PC-9 (cell line): ENCODE results near the gene CDK5RAP3.

Source experiments
- EZH2 ChIP-seq: fragments of 200-600 bp; sonication (generic); IDR thresholded peaks from 2 replicates; pipeline ENCODE4 v1.8.0; 2017; ENCODE audit warnings: antibody characterized with exemption, low read depth
- TF ChIP-seq, protein P1 (sequence below): fragments of 200-600 bp; sonication (generic); conservative IDR thresholded peaks from 2 replicates; pipeline ENCODE4 v1.6.1; 2017; ENCODE audit warnings: mixed run types, antibody characterized with exemption, mild to moderate bottlenecking, moderate library complexity

DNA sequence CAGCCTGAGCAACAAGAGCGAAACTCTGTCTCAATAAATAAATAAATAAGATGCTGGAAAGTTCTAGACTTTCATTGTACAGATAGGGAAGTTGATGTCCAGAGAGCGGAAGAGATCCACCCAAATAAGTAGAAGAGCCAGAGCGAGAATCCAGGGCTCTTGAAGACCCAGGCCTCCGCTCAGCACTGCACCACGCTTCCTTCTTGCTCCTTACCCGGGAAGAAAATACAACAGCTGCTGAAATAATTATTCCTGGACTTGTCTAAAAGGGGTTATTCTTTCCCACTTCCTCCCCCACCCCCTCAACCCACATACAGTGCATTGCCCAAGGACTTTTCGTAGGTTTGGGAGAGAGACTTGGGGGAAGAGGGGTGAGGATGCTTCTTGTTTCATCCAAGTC lies 26.7 kb downstream of the CDK5RAP3 start:
- TF ChIP-seq, protein P1, sequence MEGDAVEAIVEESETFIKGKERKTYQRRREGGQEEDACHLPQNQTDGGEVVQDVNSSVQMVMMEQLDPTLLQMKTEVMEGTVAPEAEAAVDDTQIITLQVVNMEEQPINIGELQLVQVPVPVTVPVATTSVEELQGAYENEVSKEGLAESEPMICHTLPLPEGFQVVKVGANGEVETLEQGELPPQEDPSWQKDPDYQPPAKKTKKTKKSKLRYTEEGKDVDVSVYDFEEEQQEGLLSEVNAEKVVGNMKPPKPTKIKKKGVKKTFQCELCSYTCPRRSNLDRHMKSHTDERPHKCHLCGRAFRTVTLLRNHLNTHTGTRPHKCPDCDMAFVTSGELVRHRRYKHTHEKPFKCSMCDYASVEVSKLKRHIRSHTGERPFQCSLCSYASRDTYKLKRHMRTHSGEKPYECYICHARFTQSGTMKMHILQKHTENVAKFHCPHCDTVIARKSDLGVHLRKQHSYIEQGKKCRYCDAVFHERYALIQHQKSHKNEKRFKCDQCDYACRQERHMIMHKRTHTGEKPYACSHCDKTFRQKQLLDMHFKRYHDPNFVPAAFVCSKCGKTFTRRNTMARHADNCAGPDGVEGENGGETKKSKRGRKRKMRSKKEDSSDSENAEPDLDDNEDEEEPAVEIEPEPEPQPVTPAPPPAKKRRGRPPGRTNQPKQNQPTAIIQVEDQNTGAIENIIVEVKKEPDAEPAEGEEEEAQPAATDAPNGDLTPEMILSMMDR: no peak
- TF ChIP-seq EZH2: no peak
